Amniotic epithelial cell (primary cell): ENCODE data around the gene SREBF1.

Experiments used
- DNase-seq: peaks from one replicate; pipeline ENCODE4 v3.0.0-alpha.2; 2010; ENCODE audit warnings: low read depth

The SREBF1 gene

DNA sequence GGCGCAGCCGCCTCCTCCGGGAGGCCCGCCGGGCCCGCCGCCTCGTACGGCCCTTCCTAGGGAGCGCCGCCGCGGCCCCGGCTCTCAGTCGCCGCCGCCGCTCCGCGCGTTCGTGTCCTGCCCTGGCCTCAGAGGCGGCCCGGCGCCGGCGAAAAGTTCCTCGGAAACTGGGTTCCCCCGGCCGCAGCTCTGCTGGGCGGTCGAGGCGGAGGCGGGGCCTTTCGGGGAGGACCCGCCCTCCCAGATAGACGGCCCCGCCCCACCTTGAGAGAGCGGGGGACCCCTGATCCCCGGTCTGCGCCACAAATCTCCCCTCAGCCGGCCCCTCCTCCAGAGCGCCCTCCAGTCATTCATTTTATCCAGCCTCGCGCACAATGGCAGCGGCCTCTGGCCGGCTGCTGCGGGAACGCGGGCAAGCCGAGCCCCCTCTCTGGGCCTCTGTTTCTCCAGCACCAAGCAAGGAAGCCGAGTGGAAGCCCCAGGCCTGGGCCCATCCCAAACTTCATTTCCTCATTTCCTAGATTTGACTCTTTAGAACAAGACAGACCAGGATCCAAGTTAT lies at the start of gene SREBF1:
SREBF1 (minus strand) TSS at position 169 of the 562 bp plus-strand sequence. CDS start 169 bp downstream, outside the sequence.
- peak; percentile 57 for DNase-seq

DNA sequence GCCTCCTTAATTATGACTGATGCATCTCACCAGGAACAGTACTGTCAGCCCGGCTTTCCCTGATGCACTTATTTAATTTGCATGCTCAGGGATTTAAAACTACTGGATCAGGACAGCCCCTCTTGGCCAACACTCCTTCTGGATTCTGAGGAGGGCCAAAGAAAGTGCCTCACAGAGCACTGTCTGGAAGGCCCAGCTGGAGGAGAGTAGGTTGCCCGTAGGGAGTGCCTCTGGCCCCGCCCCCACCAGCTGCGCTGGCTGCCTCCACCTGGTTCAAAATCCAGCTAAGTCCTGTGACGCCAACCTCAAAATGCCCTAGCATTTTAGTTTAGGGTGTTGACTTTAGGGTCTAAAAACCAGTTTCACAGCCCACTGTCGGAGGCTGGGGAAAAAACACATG lies 49.4 kb upstream of the SREBF1 start:
- no peak for DNase-seq

DNA sequence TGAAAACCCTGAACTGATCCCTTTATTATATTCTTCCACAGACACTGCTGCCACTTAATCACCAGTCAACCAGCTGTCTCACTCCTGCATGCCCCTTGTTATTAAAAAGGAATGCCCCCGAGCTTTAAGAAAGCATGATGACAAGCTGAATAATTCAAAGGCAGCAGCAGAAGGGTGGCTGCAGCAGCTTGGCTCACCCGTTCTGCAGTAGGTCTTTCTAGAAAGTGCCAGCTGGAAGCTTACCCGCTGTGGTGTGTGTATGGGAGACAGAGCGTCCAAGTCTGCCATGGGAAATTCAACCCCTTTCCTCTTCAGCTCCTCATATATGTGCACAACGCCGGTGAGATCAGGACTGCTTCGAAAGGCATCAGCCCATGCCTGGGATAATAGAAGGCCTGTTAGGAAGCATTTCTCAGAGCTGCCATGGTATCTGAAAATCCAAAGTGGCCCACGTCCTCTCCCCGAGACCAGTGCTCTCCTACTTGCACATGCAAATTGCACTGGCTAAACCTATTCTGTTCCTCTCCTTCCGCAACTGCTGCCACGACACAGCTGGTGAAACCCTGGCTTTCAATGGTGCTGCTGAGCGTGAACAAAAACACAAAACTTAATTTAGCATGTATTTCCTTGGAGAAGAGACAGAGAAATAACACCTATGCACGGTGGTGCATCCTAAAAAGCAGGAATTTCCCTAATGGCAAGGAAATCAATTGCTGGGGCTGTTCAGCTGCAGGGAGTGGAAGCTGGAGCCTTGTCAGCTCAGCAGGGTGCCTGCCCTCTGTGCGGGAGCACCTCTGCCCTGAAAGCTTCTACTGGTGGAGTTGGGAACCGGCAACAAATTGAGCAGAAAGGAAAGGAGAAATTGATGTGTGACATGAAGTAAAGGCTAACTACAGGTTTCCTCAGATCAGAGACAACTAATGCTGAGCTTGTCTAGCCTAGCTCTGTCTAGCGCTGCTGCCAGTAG lies 47.9 kb upstream of the SREBF1 start:
- no peak for DNase-seq

DNA sequence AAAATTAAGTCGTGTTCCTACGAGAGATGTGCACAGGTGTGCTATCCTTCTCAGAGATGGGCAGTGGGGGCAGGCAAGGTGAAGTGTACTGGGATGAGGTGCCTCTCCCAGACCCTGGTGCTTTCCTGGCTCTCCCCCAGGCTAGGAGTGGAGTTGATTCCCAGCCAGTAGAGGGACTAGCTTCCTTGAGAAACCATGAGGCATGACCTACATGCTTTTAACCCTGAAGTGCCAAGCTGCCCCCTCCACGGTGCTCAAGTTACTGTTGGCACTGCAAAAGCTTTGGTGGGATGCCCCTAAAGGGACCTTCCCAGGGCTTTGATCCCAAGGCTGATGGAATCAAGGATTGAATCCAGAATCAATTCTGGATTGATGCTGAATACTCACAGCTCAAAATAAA lies 47.0 kb upstream of the SREBF1 start:
- DNase-seq: no peak

DNA sequence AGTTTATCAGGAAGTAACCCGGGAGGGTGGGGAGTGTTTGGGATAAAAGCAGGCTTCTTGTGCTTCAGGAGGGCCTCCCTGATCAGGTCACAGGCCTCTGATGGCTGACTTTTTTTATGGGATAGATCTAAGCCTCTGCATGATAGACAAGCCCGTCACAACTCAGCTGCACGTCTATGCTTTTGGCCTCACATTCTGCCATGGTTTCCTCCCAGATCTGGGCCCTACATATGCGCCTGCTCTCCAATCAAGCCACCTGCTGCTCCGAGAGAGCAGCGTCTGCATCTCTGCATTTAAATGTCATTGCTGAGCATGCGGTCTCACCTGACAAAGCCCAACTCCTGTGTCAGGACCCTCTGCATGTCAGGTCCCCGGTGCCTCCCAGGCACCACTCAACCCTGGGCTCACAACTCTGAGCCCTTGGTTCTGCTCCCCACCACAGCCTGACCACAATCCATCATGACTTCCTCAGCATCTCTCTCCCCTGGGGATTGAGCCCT lies 45.3 kb upstream of the SREBF1 start:
- no peak for DNase-seq

DNA sequence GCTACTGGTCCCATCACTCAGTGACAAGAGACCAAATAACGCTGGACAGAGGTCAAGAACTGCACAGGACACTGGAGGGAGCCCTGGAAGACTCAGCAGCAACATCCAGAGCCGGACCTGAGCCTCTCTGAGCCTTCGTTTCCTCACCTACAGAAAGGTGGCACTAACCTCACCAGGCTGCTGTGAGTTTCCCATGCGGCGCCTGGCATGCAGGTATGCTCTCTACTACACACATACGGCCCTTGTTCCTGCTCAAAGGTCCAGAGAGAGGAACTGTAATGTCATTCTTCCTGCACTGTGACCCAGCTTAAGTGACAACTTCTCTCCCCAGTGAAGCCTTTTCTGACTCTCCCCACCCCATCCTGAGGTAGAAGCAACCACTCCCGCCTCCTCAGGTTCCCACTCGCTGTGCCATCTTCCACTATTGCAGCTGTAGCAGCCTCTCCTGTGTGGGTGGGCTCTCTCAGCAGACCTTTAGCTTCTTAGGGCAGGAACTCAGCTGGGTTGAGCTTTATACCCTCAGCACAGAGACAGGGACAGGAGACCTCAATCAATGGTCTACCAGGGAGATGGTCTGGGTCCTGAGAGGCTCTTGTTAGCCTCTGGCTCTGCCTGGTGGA lies 43.9 kb upstream of the SREBF1 start:
- no peak for DNase-seq

DNA sequence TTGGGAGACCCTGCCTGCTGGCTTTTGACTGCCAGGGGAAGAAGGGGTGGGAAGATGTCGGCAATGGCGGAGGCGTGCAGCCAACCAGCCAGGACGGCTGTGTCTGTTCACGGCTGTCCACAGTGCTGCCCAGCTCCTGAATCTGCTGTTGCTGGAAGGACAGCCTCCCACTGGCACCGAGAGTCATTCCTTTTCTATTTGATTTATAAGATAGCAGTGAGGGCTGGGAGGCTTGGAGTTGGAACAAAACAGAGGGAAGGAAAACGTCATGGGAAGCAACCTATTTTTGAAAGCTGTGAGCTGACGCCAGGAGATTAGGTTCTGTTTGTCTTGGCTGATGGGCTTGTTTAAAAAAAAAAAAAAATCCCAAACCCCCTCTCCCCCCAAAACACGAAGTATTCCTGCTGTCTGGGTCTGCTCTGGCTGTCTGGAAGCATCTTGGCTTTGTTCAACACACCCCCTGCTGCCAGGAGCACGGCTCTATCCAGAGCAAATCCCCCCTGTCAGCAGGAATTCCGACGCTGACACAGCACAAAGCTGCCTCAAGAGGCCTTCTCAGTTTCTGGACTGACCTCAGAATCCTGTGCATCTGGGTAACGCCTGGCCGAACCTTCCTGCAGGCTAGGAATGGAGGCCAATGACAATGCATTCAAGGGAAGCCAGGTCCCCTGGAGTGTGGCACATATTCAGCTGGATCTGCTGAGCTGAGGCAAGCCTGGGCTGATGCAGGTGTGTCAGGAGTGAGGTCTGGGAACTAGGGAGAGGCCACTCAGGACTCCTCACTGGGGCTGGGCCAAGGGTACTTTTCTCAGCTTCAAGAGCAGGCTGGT lies 41.0 kb upstream of the SREBF1 start:
- DNase-seq: peak; percentile 88

DNA sequence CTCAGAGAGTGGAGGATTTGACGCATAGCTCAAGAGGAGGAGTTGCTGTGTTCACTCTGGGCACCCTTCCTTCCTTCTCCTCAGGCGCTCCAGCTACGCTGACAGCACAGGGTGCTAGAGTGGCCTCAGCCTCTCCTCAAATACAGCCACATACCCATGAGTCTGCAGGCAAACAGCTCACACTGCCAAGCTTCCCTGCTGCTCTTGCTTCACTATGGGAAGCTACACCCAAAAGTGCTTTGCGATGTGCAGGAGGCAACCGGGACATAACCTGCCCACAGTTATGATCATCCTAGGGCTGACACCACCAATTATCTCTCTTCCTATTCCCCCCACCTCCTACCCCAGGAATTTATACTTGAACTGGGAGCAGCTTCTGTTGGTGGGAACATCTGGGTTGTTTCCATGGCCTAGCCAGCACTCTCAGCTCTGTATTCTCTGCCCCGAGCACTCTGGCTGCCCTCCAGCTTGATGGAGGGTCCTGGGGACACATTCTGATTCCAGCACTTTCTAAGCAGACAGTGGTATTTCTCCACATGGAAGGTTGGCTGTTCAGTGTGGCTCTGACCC lies 40.3 kb upstream of the SREBF1 start:
- DNase-seq: peak; percentile 60

DNA sequence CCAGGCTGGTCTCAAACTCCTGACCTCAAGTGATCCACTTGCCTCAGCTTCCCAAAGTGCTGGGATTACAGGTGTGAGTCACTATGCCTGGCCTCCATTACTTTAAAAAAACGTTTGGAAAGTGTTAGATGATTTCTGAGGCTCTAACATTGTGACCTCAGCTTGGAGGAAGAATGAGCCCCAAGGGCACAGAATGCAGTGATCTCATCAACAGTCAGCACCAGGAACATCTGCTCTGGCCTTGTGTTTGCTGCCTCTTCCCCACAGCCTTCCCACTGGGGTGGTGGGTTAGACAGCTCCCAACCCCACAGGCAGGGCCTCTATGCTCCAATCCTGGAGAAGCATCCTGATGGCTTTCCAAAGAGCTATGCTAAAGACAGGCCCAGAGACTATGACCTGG lies 37.7 kb upstream of the SREBF1 start:
- DNase-seq: peak; percentile 78

DNA sequence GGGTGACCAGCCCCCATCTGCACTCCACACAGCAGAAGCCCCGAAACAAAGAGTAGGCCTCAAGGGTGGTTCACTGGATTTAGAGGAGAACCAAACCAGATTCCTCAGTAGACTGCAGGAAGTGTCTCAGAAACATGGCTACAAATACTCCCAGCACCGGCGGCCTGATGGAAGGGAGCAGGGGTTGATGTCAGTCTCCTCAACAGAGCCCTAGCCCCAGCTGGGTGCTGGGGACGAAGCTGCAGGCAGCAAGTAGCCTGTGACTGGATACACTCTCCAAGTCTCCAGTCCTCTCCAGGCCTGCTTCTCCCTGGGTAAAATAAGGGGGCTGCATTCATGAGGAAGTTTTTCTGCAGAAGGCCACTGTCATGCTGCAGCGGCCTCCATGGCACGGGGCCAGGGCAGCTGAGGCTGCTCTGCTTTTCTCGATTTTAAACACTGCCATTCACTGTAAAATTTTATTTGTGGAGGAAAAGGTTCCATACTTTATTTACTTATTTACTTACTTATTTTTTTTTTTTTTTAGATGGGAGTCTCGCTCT lies 36.7 kb upstream of the SREBF1 start:
- no peak for DNase-seq

DNA sequence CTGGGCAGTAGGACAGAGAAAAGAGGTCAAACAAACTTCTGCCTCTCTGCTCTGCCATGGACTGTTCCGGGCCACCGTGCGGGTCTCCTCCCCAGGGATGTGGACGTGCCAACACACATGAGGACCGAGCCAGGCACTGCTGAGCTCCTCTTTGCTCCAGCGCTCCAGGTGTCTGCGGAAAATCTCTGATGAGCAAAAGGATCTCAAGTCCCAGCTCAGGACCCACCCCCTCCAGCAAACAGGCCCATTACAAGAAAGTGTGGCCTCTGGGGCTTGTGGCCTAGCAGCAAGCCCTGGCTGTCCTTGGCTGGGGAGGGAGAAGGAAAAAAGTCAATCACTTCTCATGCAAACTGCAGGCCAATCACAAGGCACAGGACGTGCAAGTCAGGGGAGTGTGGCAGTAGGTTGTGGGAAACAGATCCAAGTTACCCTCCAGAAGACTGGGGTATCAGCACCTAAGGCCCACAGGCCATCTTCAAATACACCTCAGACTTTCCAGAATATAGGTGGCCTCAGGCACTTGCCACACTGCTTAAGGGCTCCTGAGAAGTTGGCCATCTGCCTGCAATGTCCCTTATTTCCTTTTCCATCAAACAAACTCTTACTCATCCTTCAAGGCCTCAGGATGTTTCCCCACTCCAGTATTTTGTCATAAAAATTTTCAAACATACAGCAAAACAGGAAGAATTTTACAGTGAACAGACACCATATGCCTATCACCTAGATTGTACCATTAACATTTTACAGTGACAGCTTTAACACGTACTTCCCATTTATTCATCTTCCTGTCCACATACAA lies 36.0 kb upstream of the SREBF1 start:
- peak; percentile 34 for DNase-seq

DNA sequence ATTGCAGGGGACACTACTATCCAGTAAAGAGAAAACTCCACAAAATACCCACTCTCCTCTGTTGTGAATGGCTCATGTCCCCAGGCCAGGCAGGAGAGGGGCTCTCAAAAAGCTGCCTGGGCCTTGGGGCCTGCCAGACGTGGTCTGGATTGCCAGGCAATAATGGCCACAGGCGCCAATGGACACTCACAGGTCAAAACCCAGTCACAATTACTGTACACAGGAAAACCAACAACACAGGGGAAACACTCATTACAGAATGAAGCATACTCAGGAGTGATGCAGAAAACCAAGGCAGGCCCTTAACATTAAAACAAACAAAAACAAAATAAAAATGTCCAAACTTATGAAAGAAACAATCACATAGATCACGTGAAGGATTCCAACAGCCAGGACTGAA lies 35.1 kb upstream of the SREBF1 start:
- DNase-seq: no peak

DNA sequence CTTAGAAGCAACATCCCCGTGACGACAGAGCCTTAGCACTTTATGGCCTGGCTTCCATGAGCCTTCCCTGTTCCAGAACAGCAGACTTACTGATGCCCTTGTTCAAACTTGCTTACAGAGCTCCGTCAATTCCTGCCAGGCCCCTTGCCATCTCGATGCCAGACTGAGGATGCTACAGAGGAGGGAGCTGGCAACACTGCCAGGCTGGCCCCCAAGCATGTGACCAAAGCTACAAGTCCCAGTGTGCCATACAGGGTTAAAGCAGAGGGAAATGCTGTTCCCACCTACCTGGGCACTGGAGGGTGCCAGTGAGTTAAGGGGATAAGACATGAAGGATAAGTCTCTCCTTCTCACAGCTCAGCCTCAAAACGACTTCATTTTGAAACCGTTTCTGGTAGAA lies 33.5 kb upstream of the SREBF1 start:
- no peak for DNase-seq

DNA sequence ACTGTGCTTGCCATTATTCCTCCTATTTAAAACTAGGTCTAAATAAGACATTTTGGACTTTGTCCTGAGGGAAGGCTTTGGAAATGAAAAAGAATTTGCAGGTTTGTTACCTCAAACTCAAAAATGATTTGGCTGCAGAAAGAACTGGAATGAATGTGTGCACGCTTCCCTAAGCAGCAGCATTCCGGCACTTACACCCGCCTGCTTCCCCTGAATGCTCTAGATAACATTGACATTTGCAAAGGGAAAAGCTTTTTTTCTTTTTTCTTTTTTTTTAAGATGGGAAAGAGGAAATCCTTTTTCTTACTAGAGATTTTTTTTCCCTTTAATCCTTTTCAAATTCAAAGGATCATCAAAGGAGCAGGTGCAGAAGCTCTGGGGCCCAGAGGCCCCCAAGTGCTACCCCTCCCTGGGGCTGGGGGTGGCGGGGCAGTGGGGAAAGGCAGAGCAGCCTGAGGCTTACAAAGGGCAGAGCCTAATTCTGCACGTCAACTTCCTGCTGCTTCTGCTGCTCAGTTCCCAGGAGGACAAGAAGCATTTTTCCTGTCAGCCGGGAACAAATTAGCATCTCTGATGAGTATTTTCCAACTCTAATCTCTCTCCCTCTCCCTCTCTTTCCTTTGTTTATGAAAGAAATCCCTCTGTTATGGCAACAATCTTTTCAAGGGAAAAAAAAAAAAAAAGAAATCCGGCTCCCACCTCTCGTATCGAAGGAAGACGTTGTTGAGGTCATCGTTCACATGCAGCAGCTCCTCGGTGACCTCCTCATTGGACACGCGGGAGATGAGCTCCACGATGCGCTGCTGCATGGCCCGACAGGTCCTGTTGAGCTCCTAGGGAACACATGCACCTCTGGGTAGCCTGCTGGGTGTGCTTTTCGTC lies 32.1 kb upstream of the SREBF1 start:
- DNase-seq: peak; percentile 86

DNA sequence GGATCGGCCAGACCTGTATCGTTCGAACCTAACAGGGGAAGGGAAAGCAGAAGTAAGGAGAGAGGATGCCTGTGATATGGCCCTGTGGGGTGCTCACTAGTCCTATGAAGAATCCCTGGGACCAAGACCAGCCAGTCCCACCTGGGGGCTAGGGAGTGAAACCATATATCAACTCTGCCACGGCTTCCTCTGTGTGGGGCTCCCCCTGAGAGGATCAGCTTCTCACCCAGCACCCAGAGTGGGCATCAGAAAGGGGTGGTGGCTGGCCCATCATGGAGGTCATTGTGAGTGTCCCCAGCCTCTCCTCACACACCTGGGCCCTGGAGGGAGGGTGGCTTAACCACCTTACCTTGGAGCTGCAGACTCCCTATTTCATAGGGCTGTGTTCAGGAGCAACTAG lies 30.1 kb upstream of the SREBF1 start:
- DNase-seq: no peak

DNA sequence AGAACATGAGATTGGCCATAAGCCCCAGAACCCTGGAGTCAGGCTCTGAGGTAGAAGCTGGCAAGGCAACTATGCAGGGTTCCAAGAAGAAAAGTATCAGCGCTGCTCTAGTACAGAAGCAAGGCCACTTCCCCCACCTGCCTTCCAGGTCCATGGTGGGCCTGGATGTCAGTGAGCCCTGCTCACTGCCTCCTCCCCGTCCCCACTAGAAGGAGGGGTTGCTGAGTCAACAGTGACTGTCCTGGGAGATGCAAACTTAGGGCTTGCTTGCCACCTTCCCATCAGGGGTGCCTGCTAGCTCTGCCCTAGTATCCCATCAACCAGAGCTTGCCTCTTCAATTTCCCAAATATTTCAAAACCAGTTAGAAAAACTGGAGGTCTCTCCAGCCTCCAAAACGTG lies 29.6 kb upstream of the SREBF1 start:
- no peak for DNase-seq

DNA sequence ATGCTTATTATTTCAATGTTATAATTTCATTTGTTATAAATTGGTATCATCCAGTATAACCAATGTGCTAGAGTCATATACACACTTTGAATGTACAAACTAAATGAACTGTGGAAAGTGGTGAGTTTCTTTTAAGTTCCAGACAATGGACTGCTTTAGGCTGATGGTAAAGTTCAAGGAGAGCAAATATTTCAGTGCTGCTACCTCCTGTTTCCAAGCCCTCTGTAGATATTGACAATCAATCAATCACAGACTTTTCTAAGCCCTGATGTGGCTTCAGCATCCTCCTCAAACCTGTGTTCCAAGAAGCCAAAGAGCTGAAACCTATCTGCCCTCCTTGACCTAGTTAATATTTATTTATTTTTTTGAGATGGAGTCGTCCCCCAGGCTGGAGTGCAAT lies 28.2 kb upstream of the SREBF1 start:
- DNase-seq: no peak

DNA sequence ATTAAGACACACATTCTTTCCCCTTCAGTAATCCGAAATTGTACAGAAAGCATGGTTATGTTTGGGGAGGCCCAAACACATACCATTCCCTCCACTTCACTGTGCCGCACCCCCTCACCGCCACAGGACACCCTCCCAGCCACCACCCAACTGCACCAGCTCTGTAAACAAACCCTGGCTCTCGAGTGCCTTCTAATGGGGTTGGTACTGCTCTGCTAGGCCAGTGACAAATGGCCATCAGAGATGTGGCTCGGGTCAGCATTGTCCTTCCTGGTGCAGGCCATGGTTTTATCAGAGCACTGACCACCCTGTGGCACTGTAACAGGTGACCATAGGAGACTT lies 24.0 kb upstream of the SREBF1 start:
- no peak for DNase-seq

DNA sequence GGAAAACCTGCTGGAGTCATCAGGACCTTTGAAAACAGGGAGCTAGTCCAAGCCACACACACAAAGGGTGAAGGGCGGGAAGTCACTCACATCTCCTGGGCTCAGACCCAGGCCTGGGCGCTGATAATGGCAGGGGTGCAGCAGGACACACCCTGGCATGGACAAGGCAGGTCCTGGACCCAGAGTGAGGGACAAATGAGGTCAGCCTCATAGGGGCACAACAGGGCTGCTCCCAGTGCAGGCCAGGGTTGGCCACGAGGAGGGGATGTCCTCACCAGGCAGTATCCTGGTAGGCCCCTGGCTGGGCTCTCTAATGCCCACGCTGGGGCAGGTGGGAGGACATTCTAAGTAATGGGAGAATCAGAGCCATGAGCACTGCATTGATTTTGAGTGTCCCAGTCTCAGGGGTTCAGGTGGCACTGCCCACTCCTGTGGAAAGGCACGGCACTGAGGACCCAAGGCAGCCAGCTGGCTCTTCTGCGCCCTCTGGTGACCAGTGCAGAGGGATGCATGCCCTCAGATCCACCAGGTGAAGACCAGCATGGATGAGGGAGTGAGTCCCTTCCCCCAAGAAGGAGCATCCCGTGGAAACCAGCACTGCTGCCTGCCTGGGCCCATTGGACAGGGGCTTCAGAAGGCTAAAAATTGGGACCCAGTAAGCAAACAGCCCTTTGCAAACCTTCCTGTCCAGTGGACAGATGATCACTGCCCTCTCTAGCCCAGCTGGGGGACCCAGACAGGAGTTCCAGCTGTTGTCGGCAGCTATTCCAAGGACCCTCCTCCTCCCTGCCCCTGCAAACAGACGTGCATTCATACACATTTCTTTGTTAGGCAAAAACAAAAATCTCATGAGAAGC lies 23.4 kb upstream of the SREBF1 start:
- DNase-seq: peak; percentile 42
